PFSK-1 (cell line): ENCODE results near the gene ARHGAP15.

ENCODE experiments used
- FOXP2 ChIP-seq: optimal IDR thresholded peaks from 2 replicates; pipeline ENCODE3; 2011; ENCODE audit warnings: borderline replicate concordance, control low read depth, inconsistent platforms; ENCODE audit not compliant: insufficient read depth; ENCODE audit errors: extremely low read length, extremely low read depth
- POLR2AphosphoS5 ChIP-seq: IDR thresholded peaks from 2 replicates; pipeline ENCODE4 v1.6.1; 2012; ENCODE audit warnings: low read depth, mild to moderate bottlenecking, control low read depth, low read length, moderate library complexity
- SIN3A ChIP-seq: IDR thresholded peaks from 2 replicates; pipeline ENCODE4 v1.6.1; 2012; ENCODE audit warnings: mild to moderate bottlenecking, low read length, moderate library complexity, borderline replicate concordance; ENCODE audit not compliant: insufficient read depth
- TAF1 ChIP-seq: IDR thresholded peaks from 2 replicates; pipeline ENCODE4 v1.6.1; 2012; ENCODE audit warnings: low read length, control low read depth, borderline replicate concordance; ENCODE audit not compliant: insufficient read depth
- TF ChIP-seq, protein P1 (sequence below), 2 experiments: IDR thresholded peaks; 2 replicates each; pipeline versions ENCODE4 v1.6.1 to v1.8.0; 2011 to 2012; ENCODE audit warnings: low read depth in 2 of 2, low read length in 2 of 2, control low read depth in 1 of 2, inconsistent platforms in 1 of 2, mild to moderate bottlenecking in 1 of 2, moderate library complexity in 1 of 2; ENCODE audit not compliant: insufficient read depth in 1 of 2

Gene ARHGAP15

DNA sequence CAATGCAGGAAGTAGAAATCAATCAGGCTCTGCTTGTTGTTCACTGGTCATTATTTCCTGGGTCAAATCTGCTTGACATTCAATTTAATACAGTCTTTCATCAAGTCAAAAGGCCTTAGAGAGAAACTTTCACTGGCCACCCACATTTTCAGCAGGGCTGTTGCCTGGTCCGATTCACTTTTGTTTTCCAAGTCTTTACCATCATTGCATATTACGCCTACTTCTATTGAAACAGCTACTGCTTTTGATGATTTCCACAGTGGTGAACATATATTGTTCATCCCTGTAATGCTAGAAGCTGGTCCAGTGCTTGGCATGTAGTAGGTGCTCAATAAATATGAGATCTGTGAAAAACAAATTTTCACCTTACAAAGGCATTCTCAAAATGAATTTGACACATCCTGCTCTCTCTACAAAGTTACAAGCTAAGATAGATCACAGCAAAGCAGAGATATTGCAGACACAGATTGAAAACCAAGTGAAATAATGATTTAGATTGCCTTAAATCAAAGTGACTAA, 600.1 kb downstream of the ARHGAP15 start:
- no peak for TF ChIP-seq SIN3A
- TF ChIP-seq POLR2AphosphoS5, result no peak
- no peak for TF ChIP-seq TAF1
- TF ChIP-seq, protein P1, sequence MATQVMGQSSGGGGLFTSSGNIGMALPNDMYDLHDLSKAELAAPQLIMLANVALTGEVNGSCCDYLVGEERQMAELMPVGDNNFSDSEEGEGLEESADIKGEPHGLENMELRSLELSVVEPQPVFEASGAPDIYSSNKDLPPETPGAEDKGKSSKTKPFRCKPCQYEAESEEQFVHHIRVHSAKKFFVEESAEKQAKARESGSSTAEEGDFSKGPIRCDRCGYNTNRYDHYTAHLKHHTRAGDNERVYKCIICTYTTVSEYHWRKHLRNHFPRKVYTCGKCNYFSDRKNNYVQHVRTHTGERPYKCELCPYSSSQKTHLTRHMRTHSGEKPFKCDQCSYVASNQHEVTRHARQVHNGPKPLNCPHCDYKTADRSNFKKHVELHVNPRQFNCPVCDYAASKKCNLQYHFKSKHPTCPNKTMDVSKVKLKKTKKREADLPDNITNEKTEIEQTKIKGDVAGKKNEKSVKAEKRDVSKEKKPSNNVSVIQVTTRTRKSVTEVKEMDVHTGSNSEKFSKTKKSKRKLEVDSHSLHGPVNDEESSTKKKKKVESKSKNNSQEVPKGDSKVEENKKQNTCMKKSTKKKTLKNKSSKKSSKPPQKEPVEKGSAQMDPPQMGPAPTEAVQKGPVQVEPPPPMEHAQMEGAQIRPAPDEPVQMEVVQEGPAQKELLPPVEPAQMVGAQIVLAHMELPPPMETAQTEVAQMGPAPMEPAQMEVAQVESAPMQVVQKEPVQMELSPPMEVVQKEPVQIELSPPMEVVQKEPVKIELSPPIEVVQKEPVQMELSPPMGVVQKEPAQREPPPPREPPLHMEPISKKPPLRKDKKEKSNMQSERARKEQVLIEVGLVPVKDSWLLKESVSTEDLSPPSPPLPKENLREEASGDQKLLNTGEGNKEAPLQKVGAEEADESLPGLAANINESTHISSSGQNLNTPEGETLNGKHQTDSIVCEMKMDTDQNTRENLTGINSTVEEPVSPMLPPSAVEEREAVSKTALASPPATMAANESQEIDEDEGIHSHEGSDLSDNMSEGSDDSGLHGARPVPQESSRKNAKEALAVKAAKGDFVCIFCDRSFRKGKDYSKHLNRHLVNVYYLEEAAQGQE (IDR thresholded peaks at IDR 0.05; ENCODE audit: insufficient read depth in 1 of 2, low read depth in 2 of 2, low read length in 2 of 2), result no peak
- TF ChIP-seq FOXP2, result no peak

DNA sequence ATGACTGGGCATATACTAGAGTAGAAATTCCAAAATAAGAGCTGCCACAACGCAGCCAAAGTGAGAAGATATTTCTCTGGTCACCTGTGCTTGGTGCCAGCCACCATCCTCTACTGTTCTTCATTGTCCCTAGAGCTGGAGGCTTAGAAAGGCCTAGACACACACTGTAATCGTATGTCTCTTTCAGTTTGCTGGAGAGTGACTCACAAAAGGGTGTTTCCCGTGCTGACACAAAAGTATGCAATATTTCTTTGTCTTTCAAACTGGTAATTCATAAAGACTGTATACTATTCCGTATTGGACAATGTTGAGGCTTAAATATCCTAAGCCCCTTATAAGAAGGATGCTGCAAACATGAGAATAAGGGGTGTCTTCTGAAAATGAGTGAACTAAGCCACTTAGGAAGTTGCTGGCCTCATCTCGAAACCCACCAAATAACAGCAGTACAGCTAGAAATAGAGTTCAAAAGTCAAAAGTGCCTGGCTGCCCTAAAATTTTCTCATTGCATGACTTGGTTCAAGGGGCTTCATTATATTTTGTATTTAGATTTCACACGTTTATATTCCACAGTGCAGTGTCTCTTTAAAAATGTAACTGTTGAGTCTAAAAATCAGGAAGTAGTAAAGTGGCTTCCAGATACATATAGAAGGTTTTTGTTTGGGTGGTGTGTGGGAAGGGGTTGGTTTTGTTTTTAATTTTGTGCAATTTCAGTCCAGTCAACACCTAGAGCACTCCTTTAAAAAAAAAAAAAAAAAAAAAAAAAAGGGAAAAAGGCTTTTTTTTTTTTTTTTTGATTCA, 601.1 kb downstream of the ARHGAP15 start:
- TF ChIP-seq FOXP2 (no peak), POLR2AphosphoS5 (no peak), SIN3A (no peak), TAF1 (no peak)
- TF ChIP-seq, protein P1 (IDR thresholded peaks at IDR 0.05; ENCODE audit: insufficient read depth in 1 of 2, low read depth in 2 of 2, low read length in 2 of 2), result no peak

DNA sequence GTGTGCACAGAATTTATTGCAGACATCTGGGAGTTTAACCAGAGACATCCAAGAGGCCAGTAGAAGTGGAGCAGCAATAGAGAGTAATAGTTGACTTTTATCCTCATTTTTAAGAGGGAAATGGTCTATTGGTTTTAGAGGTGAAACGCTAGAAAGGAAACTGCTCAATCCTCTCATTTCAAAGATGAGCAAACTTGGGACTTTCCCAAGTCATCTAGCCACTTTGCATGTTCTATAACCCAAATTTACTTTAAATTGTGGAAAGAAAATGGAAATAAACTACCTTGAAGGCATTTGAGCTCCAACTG, 601.7 kb downstream of the ARHGAP15 start:
- TF ChIP-seq SIN3A, result no peak
- TF ChIP-seq TAF1, result no peak
- no peak for TF ChIP-seq FOXP2
- TF ChIP-seq, protein P1 (IDR thresholded peaks at IDR 0.05; ENCODE audit: insufficient read depth in 1 of 2, low read depth in 2 of 2, low read length in 2 of 2), result no peak
- TF ChIP-seq POLR2AphosphoS5, result no peak

DNA sequence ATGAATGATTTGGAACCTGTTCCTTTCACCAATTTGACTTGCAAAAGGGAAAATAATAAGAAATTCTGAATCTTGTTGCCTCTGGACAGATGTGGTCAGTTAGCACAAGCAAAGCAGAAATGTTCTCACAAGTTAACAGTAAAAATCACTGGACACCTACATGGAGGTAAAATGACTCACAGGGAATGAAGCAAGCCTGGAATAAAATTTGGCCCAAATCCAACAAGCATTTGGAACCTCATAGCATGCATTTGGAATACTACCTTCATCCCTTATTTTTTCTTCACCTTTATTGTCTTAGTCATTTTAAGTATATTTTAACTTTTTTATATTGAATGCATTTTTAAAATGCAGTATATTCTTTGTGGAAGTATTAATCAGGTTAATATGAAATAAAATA, 602.9 kb downstream of the ARHGAP15 start:
- TF ChIP-seq SIN3A, result no peak
- TF ChIP-seq, protein P1 (IDR thresholded peaks at IDR 0.05; ENCODE audit: insufficient read depth in 1 of 2, low read depth in 2 of 2, low read length in 2 of 2), result no peak
- TF ChIP-seq TAF1, result no peak
- TF ChIP-seq POLR2AphosphoS5, result no peak
- TF ChIP-seq FOXP2, result no peak
